Activated naive CD8-positive, alpha-beta T cell treated with anti-CD3 and anti-CD28 coated beads for 36 hours (primary cell): Measurements from ENCODE around the gene CD34. TPM values are rescaled to one million over a fixed set of nuclear protein-coding genes. Genes with fewer than 3 reads are reported as not detected.

Experiments
- DNase-seq: peaks from one replicate; pipeline ENCODE4 v3.0.0; 2021
- H3K27ac Mint-ChIP-seq: one replicate; pipeline ENCODE4 v1.8.0; 2022; ENCODE audit warnings: mild to moderate bottlenecking, moderate library complexity, mixed read lengths
- H3K27me3 Mint-ChIP-seq: one replicate; pipeline ENCODE4 v1.8.0; 2022; ENCODE audit warnings: mild to moderate bottlenecking, mixed read lengths
- H3K36me3 Mint-ChIP-seq: one replicate; pipeline ENCODE4 v1.8.0; 2021; ENCODE audit warnings: mild to moderate bottlenecking, mixed read lengths
- H3K4me1 Mint-ChIP-seq: one replicate; pipeline ENCODE4 v1.8.0; 2021; ENCODE audit warnings: mixed read lengths
- H3K4me3 Mint-ChIP-seq: one replicate; pipeline ENCODE4 v1.8.0; 2022; ENCODE audit warnings: mild to moderate bottlenecking, moderate library complexity, mixed read lengths
- H3K9me3 Mint-ChIP-seq: one replicate; pipeline ENCODE4 v1.8.0; 2022; ENCODE audit warnings: mixed read lengths
- total RNA-seq, 2 experiments: library from RNA; stranded (reverse); gene quantifications; one replicate each; pipeline ENCODE4 v1.2.3, GENCODE V29; 2021

CD34 gene
- total RNA-seq, 2 experiments from 2014 or later: 0.02 TPM; not detected in 1

DNA sequence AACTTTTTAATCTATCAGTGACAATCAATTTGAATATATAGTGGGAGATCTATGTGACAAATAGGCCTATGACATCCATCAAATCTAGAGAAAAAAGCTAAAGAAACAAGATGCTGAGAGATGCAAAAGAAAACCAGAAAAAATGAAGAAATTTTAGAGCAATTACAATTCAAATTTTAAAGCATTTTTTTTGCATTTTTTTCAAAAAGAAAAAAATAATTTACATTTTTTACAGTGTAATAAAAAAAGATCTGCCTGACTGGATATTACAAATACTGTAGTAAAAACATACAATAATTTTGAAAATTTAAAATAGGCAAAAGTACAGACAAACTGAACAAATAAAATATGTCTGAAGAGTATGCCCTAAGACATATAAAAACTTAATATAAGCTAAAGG, 14.4 kb downstream of the CD34 start:
- Mint-ChIP-seq H3K27ac (no peak overlapping the region), H3K27me3 (no peaks in the 10 kb centered on the region), H3K4me1 (peaks cover 2% of the 10 kb centered on the region), H3K9me3 (no peaks in the 10 kb centered on the region), H3K36me3 (no peaks in the 10 kb centered on the region), H3K4me3 (no peak overlapping the region)
- DNase-seq: no peak

DNA sequence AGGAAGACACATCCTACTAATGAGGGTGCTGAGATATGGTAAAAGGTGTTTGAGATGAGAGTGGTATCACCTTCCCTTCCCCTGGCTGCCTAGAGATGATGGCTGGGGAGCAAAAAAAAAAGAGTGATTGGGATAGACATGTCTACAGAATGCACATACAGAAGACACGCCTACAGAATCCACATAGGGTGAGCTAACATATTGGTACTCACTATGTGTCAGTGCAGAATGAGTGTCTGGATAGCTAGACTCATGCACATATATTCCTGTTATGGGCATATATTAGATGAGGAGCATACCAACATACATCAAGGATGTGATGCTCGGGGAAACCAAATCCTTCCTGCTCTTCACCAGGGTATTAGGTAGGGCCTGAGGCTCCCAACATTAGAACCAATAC, 16.2 kb downstream of the CD34 start:
- Mint-ChIP-seq H3K27ac (no peak overlapping the region), H3K4me3 (no peak overlapping the region)
- no peak for DNase-seq

GRCh38 chr1:207893737-207894582, 17.0 kb downstream of the CD34 start:
- DNase-seq: no peak
- Mint-ChIP-seq H3K27me3 (no peaks in the 10 kb centered on the region), H3K27ac (no peak overlapping the region), H3K4me3 (no peak overlapping the region), H3K36me3 (no peaks in the 10 kb centered on the region), H3K4me1 (peaks cover 2% of the 10 kb centered on the region), H3K9me3 (no peaks in the 10 kb centered on the region)

More for the DNA sequence above, 16.2 kb downstream of the CD34 start:
- H3K27me3 Mint-ChIP-seq: no peaks in the 10 kb centered on the region
- H3K9me3 Mint-ChIP-seq: no peaks in the 10 kb centered on the region
- no peaks in the 10 kb centered on the region for H3K36me3 Mint-ChIP-seq
- peaks cover 2% of the 10 kb centered on the region for H3K4me1 Mint-ChIP-seq

DNA sequence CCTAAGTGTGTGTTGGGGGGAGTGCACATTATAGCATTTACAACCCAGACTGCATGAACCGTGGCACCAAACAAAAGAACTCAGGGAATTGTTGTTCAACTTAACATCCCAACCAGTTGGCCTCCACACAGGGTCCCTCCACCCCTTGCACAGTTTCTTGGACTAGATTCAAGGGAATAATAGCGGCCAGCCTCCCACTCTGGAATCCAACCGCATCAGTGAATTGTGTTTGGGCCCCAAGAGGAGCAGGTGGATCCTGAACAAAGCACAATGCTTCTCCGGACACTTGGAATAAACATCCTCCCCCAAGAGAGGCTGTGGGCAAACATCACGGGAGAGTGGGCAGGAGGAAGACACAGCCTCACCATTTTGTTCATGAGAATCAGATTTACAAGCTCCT, 18.2 kb downstream of the CD34 start:
- peaks cover 2% of the 10 kb centered on the region for H3K4me1 Mint-ChIP-seq
- no peak for DNase-seq
- no peaks in the 10 kb centered on the region for H3K27me3 Mint-ChIP-seq
- H3K36me3 Mint-ChIP-seq: no peaks in the 10 kb centered on the region
- no peak overlapping the region for H3K27ac Mint-ChIP-seq
- no peak overlapping the region for H3K4me3 Mint-ChIP-seq
- H3K9me3 Mint-ChIP-seq: no peaks in the 10 kb centered on the region

GRCh38 chr1:207891148-207891547, 19.8 kb downstream of the CD34 start:
- Mint-ChIP-seq H3K9me3 (no peaks in the 10 kb centered on the region), H3K4me1 (peaks cover 2% of the 10 kb centered on the region), H3K27ac (no peak overlapping the region), H3K27me3 (peaks cover 4% of the 10 kb centered on the region), H3K36me3 (no peaks in the 10 kb centered on the region), H3K4me3 (no peak overlapping the region)
- no peak for DNase-seq

GRCh38 chr1:207890136-207890738, 20.7 kb downstream of the CD34 start:
- no peak for DNase-seq
- Mint-ChIP-seq H3K4me1 (peaks cover 1% of the 10 kb centered on the region), H3K27me3 (peaks cover 4% of the 10 kb centered on the region), H3K9me3 (no peaks in the 10 kb centered on the region), H3K27ac (no peak overlapping the region), H3K4me3 (no peak overlapping the region), H3K36me3 (no peaks in the 10 kb centered on the region)

DNA sequence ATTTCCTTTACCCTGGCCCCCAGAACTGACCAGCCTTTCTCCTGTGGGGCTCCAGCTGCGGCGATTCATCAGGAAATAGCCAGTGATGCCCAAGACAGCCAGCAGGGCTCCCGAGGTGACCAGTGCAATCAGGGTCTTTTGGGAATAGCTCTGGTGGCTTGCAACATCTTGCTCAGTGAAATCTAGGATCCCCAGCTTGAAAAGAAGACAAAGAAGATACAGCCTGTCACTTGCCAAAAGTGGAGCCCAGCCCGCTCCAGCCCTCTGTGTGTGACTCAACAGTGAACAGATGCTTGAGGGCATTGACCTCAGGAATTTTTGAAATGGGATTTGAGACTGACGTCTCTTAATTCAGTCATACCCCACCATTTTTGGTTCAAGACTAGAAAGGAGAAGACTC, 22.3 kb downstream of the CD34 start:
- no peak overlapping the region for H3K27ac Mint-ChIP-seq

GRCh38 chr1:207887542-207888201, 23.3 kb downstream of the CD34 start:
- Mint-ChIP-seq H3K9me3 (no peaks in the 10 kb centered on the region), H3K4me3 (no peak overlapping the region), H3K27me3 (peaks cover 4% of the 10 kb centered on the region), H3K4me1 (peaks cover 20% of the 10 kb centered on the region), H3K36me3 (peaks cover under 1% of the 10 kb centered on the region), H3K27ac (no peak overlapping the region)
- DNase-seq: no peak

More for the DNA sequence above, 22.3 kb downstream of the CD34 start:
- Mint-ChIP-seq H3K36me3 (no peaks in the 10 kb centered on the region), H3K4me3 (no peak overlapping the region), H3K4me1 (peaks cover 16% of the 10 kb centered on the region), H3K9me3 (no peaks in the 10 kb centered on the region), H3K27me3 (peaks cover 4% of the 10 kb centered on the region)
- DNase-seq: no peak

- DNase-seq: no peak
- H3K27ac Mint-ChIP-seq: no peak overlapping the region
- peaks cover 4% of the 10 kb centered on the region for H3K27me3 Mint-ChIP-seq
- peaks cover 28% of the 10 kb centered on the region for H3K4me1 Mint-ChIP-seq
- H3K9me3 Mint-ChIP-seq: no peaks in the 10 kb centered on the region
- H3K36me3 Mint-ChIP-seq: peaks cover 2% of the 10 kb centered on the region
- no peak overlapping the region for H3K4me3 Mint-ChIP-seq
Observed at GRCh38 chr1:207886227-207886626, 24.7 kb downstream of the CD34 start.

DNA sequence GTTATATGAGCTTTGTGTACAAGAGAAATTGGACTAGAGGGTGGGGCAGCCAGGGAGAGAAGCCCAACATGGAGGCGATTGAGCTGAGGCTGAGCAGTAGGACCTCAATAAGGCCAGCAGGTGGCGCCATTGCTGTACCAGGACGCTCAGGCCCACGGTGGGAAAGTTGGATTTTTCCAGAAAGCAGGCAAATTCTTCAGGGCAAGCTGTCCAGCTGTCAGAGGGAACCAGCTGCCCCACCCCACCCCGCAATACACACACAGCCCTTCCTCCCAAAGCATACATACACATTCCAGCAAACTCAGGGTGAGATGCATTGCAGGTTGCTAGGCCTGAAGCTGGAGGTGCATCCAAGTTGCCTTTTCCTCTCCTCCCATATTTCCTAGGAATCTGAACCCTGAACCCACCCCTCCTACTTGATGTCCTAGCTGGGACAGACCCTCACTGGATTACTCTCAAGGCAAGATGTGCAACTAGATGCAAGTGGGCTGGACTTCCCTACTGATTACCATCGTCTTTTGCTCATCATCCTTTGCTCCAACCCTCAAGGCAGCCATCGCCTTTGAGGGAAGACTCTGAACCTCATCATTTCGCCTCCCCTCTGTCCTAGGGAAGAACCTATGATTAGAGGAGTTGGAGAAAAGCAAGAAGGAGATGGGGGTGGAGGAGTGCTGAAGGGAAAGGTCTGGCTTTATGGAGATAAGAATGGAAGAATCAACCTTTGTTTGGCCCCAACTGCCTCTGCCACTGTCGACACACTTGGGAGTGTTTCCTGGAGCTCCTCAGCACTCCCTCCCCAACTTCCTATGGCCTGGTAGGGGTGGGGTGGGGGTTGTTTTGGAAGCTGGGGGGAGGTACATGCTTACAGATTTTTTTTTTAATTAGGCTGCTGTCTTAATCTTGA, 25.5 kb downstream of the CD34 start:
- Mint-ChIP-seq H3K27ac (peak overlapping the region; percentile 95), H3K4me1 (peaks cover 28% of the 10 kb centered on the region), H3K27me3 (peaks cover 4% of the 10 kb centered on the region), H3K4me3 (no peak overlapping the region), H3K9me3 (no peaks in the 10 kb centered on the region), H3K36me3 (peaks cover 2% of the 10 kb centered on the region)
- DNase-seq: peak; percentile 70

DNA sequence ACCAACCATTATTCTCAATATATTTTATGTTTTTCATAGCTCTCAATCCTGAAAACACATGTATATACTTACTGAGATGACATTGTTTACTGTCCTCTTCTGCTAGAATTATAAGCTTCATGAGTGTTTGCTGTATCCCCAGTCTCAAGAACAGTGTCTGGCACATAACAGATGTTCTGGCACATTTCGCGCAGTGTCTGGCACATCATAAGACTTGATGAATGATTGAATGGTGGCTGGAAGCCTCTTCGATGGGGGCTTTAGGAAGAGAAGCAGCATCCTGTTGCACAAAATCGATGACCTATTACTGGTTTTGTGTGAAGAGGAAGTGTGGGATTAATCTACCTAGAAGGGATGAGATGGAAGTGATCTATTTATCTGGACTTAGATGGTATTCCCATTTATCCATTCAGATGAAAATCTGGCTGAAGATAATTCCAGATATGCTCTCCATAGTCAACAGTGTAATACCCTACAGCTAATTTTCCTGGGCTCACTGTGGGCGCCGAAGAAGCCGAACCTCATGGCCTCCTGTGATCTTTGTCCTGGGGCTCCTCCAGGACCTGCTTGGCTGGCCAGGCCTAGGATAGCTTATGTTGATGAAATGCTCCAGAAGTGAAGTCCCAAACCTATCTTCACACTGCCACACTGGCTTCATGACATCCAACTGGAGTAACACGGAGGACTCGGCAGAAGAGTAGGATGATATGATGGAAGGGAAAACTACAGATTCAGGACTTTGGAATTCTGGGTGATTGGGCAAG, 26.5 kb downstream of the CD34 start:
- no peak for DNase-seq
- Mint-ChIP-seq H3K27ac (peak overlapping the region; percentile 95), H3K9me3 (no peaks in the 10 kb centered on the region), H3K4me1 (peaks cover 28% of the 10 kb centered on the region), H3K36me3 (peaks cover 2% of the 10 kb centered on the region), H3K4me3 (no peak overlapping the region), H3K27me3 (peaks cover 4% of the 10 kb centered on the region)

DNA sequence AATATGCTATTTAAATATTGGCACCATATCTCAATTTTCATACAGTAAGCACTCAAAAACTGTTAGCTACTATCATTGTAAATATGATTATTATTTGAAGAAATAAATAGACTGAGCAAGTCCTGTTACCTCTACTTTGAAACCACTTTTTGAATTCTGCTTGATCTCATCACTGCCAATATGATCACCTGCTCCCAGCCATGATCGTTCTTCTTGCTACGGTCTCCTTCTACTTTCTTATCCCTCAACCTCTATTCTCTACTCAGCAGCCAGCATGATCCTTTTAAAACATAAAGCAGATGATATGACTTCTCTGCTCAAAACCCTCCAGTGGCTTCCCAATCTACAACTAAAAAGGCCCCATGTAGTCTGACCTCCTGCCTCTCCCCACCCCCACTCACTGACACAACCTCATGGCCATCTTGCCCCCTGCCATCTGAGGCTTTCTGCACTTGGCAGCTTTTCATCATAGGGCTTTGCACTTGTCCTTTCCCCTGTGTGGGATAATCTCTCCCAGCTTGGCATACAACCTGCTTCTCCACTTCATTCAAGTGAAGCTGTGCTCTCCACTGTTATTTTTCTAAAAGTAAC, 27.2 kb downstream of the CD34 start:
- H3K9me3 Mint-ChIP-seq: no peaks in the 10 kb centered on the region
- H3K27ac Mint-ChIP-seq: peak overlapping the region; percentile 95
- peaks cover 31% of the 10 kb centered on the region for H3K4me1 Mint-ChIP-seq
- H3K36me3 Mint-ChIP-seq: peaks cover 2% of the 10 kb centered on the region
- H3K4me3 Mint-ChIP-seq: peak overlapping the region; percentile 81
- no peak for DNase-seq
- peaks cover 4% of the 10 kb centered on the region for H3K27me3 Mint-ChIP-seq

GRCh38 chr1:207883104-207883651, 27.7 kb downstream of the CD34 start:
- DNase-seq: no peak

More at GRCh38 chr1:207883104-207883651, 27.7 kb downstream of the CD34 start:
- Mint-ChIP-seq H3K36me3 (peaks cover 2% of the 10 kb centered on the region), H3K9me3 (no peaks in the 10 kb centered on the region), H3K4me1 (peaks cover 31% of the 10 kb centered on the region), H3K27ac (peak overlapping the region; percentile 95), H3K27me3 (peaks cover 4% of the 10 kb centered on the region), H3K4me3 (peak overlapping the region; percentile 81)
